ENCODE measurements around the gene RGS1. TPM values are rescaled to one million over a fixed set of nuclear protein-coding genes. Genes with fewer than 3 reads are reported as not detected.

Gene RGS1
- total RNA-seq, 2 experiments from 2014 or later = 4.4 to 6.0 TPM

DNA sequence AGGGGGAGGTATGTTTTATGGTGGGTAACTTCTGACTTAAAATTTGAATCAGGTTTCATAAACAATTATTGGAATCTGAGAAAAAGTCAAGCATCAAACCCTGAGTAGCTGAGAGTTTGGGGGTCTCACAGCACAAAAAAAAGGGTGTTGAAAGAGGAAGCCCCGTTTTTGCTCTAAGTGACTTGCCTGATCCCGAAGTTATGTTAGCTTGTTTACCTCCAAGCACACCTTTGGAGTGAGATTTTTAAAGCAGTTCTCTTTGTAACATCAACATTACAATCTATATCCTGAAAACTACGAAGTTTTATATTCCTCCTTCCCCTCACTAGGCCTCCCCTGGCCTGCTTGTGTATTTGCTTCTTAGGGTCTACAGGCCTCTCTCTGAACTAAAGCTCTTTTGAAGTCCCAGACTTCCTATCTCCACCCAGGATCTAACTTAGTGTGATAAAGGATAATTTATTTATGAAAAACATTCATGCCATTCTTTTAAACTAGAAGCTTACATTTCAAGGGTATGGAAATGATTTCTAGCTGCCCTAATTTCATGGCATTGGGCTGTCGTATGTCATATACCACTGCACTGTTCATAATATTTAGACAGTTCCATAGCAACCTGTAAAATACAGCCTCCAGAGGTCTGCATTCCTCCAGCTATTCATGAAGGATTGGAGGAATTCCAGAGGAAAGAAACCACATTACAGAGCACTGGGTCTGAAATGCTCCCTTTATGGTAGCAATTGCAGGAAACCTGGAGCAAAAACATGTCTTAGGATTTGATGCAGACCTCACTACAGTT lies 36.1 kb upstream of the RGS1 start:
- Mint-ChIP-seq H3K27ac (peak overlapping the region; percentile 51), H3K36me3 (ENCODE audit: low read depth) (peaks cover 3% of the 10 kb centered on the region), H3K9me3 (no peaks in the 10 kb centered on the region), H3K4me1 (ENCODE audit: low read depth) (peaks cover 28% of the 10 kb centered on the region), H3K4me3 (no peak overlapping the region), H3K27me3 (ENCODE audit: low read depth) (no peaks in the 10 kb centered on the region)
- intact Hi-C loops (cut with micrococcal nuclease) = loop anchor here (1.0 to 5.0 kb wide), 7 partner anchors 8 to 397 kb away; partner anchors contain the start of genes RGS1 and RGS2
- no peak for DNase-seq
- CTCF ChIA-PET = interaction anchor here (0.6 to 1.4 kb wide), 4 partner anchors 12 to 567 kb away, joined by 3 to 6 read pairs (median 4); no protein-coding TSS in a partner anchor

DNA sequence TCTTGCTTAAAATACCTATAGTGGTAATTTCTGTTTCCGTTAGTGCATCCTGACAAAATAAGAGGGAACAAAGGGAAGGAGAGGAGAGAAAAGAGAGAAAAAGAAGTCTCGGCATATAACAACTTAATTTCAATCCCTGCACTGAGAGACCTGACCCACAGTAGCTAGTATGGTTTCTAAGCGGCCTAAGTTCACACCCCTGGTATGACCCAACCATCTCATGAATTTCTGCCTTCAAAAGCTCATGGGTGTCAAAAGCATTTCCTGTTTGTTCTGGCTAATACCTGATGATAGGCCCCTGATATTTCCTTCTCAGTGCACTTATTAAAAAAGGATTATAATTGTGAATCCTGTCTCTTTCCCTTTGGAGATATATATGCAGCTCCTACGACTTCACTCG lies 32.1 kb upstream of the RGS1 start:
- CTCF ChIA-PET = interaction anchor here (1.1 to 1.4 kb wide), 2 partner anchors 8 to 11 kb away, joined by 3 read pairs; no protein-coding TSS in a partner anchor
- no peaks in the 10 kb centered on the region for H3K36me3 Mint-ChIP-seq (ENCODE audit: low read depth)
- intact Hi-C loops (cut with micrococcal nuclease) = no loop called here
- DNase-seq = no peak
- H3K4me3 Mint-ChIP-seq = no peak overlapping the region
- H3K27me3 Mint-ChIP-seq (ENCODE audit: low read depth) = no peaks in the 10 kb centered on the region
- H3K9me3 Mint-ChIP-seq = no peaks in the 10 kb centered on the region
- H3K27ac Mint-ChIP-seq = no peak overlapping the region
- peaks cover 35% of the 10 kb centered on the region for H3K4me1 Mint-ChIP-seq (ENCODE audit: low read depth)

DNA sequence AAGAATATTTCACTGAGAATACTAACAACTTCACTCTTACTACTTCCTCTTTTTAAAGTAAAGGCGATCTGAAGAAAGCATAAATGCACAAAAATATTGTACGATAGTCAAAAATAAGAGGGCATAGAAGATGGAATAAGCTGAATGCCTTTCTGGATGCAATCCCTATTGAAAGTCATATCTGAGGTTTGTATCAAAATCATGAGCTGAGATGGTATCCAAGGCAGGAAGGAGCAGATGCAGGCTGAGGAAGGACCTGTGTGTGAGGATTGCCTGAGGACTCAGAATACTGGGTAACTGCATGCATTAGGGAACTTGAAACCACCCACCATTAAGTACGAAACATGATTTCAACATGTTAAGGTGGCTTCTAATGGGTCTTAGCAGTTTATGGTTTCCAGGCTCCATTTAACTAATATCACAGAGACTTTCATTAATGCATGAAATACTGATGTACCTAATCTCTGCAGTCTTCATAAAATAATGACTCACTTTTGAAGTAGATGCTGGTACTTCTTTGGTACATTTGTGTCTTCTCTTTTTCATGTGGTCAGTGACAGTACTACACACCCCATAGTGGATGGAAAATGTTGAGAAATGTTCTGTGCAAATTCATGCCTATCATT lies 29.6 kb upstream of the RGS1 start:
- peaks cover 33% of the 10 kb centered on the region for H3K4me1 Mint-ChIP-seq (ENCODE audit: low read depth)
- H3K9me3 Mint-ChIP-seq = no peaks in the 10 kb centered on the region
- no peaks in the 10 kb centered on the region for H3K36me3 Mint-ChIP-seq (ENCODE audit: low read depth)
- DNase-seq = no peak
- CTCF ChIA-PET = interaction anchor here (1.2 kb wide), 2 partner anchors 63 to 103 kb away, joined by 3 read pairs; no protein-coding TSS in a partner anchor
- no peaks in the 10 kb centered on the region for H3K27me3 Mint-ChIP-seq (ENCODE audit: low read depth)
- H3K27ac Mint-ChIP-seq = no peak overlapping the region
- H3K4me3 Mint-ChIP-seq = no peak overlapping the region
- intact Hi-C loops (cut with micrococcal nuclease) = loop anchor here (1.0 kb wide), 2 partner anchors 15 to 29 kb away; no protein-coding TSS in a partner anchor

DNA sequence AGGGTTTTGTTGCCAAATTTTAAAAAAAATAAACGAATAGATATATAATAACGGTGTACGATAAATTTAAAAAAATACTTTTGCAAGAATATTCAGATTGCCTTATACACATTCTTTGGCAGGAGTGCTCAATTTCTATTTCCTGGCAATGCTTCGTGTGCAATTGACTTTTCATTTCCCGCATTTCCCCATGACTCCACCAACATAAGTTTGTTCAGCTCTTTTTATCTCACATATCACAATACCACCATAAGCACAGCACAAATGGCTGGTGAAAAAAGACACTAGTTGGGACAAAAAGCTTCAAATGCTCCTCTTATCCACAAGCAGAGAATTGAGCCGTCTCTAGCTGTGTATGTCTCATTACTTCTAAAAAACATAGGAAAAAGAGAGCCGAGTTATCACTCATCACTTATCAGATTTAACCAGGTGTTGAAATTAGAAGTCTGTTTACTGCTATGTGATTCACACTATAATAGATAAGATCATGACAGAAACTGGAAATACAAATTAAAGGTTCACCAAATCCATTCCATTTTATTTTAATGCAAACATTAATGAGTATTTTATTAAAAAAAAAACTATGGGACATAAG lies 28.9 kb upstream of the RGS1 start:
- Mint-ChIP-seq H3K4me3 (no peak overlapping the region), H3K27ac (no peak overlapping the region), H3K4me1 (ENCODE audit: low read depth) (peaks cover 37% of the 10 kb centered on the region), H3K36me3 (ENCODE audit: low read depth) (no peaks in the 10 kb centered on the region), H3K9me3 (no peaks in the 10 kb centered on the region), H3K27me3 (ENCODE audit: low read depth) (no peaks in the 10 kb centered on the region)
- no peak for DNase-seq
- CTCF ChIA-PET = interaction anchor here (0.6 kb wide), 1 partner anchor 375 kb away, joined by 5 read pairs; no protein-coding TSS in a partner anchor
- intact Hi-C loops (cut with micrococcal nuclease) = loop anchor here (1.0 kb wide), 1 partner anchor 15 kb away; no protein-coding TSS in a partner anchor

DNA sequence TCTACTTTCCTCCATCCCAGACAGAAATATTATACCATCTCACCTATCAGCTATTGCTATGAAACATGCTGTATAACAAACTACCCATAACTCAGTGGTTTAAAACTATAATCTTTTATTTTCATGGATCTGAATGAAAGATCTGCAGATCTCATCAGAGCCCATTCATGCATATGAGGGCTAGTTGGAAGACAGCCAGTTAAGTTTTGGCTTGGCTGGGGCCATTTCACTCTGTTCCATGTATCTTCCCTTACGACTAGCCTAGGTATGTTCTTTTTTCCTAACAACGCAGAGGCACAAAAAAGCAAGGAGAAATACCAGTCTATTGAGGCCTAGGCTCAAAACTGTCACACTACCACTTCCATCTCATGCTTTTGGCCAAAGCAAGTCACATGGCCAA lies 28.1 kb upstream of the RGS1 start:
- H3K9me3 Mint-ChIP-seq = no peaks in the 10 kb centered on the region
- intact Hi-C loops (cut with micrococcal nuclease) = no loop called here

DNA sequence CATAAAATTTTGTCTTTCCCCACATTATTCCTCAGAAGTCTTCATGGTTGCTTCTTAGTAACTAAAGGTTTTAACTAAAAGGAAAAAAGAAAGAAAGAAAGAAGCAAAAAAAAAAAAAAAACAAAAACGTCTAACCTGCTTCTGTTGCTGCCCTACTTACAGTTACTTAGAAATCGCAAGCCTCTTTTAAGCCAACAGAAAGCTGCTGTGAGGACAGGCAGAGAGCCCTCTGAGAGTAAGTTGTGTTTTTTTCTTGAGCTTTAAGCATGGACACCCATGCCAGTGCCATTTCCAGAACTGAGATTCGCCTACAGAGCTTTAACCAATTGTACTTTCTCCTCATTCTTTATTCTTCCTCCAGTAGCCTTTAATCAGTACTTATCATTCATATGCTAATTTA lies 25.6 kb upstream of the RGS1 start:
- peaks cover 37% of the 10 kb centered on the region for H3K4me1 Mint-ChIP-seq (ENCODE audit: low read depth)

More for the DNA sequence above, 28.1 kb upstream of the RGS1 start:
- CTCF ChIA-PET = interaction anchor here (0.6 kb wide), 1 partner anchor 375 kb away, joined by 5 read pairs; no protein-coding TSS in a partner anchor
- no peak for DNase-seq
- Mint-ChIP-seq H3K4me3 (no peak overlapping the region), H3K4me1 (ENCODE audit: low read depth) (peaks cover 39% of the 10 kb centered on the region), H3K27ac (no peak overlapping the region), H3K36me3 (ENCODE audit: low read depth) (no peaks in the 10 kb centered on the region), H3K27me3 (ENCODE audit: low read depth) (no peaks in the 10 kb centered on the region)

DNA sequence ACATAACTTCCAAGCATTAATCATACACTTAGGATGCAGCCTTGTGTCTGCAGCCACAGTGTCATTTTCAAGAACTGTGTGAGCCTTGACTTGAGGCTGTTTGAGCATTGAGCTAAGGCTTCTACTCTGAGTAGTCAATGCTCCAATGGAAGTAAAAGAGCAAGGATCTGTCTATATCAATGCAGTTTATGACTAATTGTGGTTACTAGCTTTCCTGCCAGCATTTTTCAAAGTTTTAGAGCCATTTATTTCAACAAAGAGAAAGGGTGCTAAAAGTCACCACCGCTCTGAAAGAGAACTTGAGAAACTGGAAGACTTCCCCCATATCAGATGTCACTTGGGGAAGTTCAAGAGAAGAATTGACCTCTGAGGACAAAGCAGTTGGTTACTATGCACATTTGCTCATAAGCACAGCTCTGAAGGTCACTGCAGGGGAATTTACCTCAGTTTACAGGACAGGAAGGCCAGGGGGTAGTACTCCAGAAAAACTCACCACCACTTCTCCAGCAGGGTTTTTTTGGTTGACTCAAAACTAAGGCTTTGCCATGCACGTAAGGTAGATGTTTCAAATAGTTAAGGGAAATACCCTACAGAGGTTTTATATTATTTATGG lies 24.5 kb upstream of the RGS1 start:
- Mint-ChIP-seq H3K4me1 (ENCODE audit: low read depth) (peaks cover 29% of the 10 kb centered on the region), H3K27ac (peak overlapping the region; percentile 53), H3K36me3 (ENCODE audit: low read depth) (no peaks in the 10 kb centered on the region), H3K9me3 (no peaks in the 10 kb centered on the region), H3K4me3 (no peak overlapping the region), H3K27me3 (ENCODE audit: low read depth) (no peaks in the 10 kb centered on the region)
- intact Hi-C loops (cut with micrococcal nuclease) = loop anchor here (1.0 kb wide), 4 partner anchors 15 to 58 kb away; partner anchors contain the start of gene RGS1
- CTCF ChIA-PET = interaction anchor here (0.7 to 1.0 kb wide), 2 partner anchors 8 to 73 kb away, joined by 3 read pairs; no protein-coding TSS in a partner anchor
- DNase-seq = peak; percentile 34

More for the DNA sequence above, 25.6 kb upstream of the RGS1 start:
- H3K27ac Mint-ChIP-seq = no peak overlapping the region
- H3K36me3 Mint-ChIP-seq (ENCODE audit: low read depth) = no peaks in the 10 kb centered on the region
- H3K9me3 Mint-ChIP-seq = no peaks in the 10 kb centered on the region
- CTCF ChIA-PET = interaction anchor here (0.7 to 1.1 kb wide), 2 partner anchors 21 to 28 kb away, joined by 3 read pairs; no protein-coding TSS in a partner anchor
- no peaks in the 10 kb centered on the region for H3K27me3 Mint-ChIP-seq (ENCODE audit: low read depth)
- intact Hi-C loops (cut with micrococcal nuclease) = no loop called here
- H3K4me3 Mint-ChIP-seq = no peak overlapping the region
- DNase-seq = no peak

DNA sequence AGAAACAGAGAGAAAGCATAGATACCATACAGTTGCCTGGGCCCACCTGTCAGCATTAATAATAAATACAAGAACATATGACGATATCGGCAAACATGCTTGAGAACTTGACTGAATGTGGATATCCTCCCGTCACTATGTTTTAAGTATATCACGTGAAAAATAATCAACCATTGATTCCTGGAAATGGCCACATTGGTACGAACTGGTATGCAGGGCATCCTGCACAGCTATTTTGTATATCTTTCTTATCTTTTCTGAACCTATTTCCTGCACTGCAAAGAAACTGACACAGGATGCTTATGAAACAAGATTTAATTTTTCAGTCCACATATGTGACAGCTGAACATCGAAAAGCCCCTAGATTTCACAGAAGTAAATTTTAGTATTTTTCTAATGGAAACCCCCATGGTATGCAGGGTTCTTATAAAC lies 22.8 kb upstream of the RGS1 start:
- H3K36me3 Mint-ChIP-seq (ENCODE audit: low read depth) = no peaks in the 10 kb centered on the region
- peaks cover 23% of the 10 kb centered on the region for H3K4me1 Mint-ChIP-seq (ENCODE audit: low read depth)
- H3K27me3 Mint-ChIP-seq (ENCODE audit: low read depth) = no peaks in the 10 kb centered on the region
- H3K9me3 Mint-ChIP-seq = no peaks in the 10 kb centered on the region
- CTCF ChIA-PET = no interaction called here
- H3K27ac Mint-ChIP-seq = no peak overlapping the region
- no peak for DNase-seq
- intact Hi-C loops (cut with micrococcal nuclease) = no loop called here
- no peak overlapping the region for H3K4me3 Mint-ChIP-seq

DNA sequence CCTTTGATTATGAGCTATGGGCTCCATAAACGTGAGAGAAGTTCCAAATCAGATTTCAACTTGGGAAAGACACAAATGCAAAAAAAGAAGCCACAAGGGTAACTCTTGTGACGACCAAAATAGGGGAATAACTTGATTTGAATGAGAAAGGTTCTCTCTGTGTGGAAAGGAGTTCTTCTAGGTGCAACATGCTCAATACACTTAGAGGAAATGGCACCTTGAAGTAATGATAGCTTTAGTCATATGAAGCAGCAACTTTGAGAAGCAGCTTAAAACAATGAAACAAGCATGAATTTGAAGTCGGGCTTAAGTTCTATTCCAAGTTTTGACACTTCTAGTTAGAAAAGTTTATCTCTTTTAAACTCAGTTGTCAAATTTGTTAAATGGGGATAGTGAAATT lies 21.8 kb upstream of the RGS1 start:
- intact Hi-C loops (cut with micrococcal nuclease) = no loop called here
- H3K4me3 Mint-ChIP-seq = no peak overlapping the region
- no peak for DNase-seq
- peaks cover 30% of the 10 kb centered on the region for H3K4me1 Mint-ChIP-seq (ENCODE audit: low read depth)
- H3K27ac Mint-ChIP-seq = no peak overlapping the region
- no peaks in the 10 kb centered on the region for H3K9me3 Mint-ChIP-seq
- no peaks in the 10 kb centered on the region for H3K36me3 Mint-ChIP-seq (ENCODE audit: low read depth)
- CTCF ChIA-PET = interaction anchor here (0.7 to 0.8 kb wide), 2 partner anchors 11 to 80 kb away, joined by 3 read pairs; no protein-coding TSS in a partner anchor
- no peaks in the 10 kb centered on the region for H3K27me3 Mint-ChIP-seq (ENCODE audit: low read depth)

DNA sequence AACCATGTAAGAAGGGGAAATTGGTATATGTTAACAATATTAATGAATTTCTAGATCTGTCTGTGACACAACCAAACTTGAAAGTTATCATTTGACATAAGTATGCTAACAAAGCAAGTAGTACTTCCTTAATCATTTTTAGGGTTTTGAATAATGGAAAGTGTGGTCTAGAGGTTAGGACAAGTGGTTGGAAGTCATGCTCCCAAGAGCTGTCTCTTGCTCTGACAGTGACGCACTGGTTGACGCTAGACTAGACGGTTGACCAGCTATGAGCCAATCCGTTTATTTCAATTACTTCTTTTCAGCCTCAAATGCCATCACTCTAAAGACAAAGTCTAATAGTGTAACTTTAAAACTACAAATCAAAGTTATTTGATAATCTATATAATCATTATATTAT lies 20.7 kb upstream of the RGS1 start:
- Mint-ChIP-seq H3K27ac (no peak overlapping the region), H3K4me1 (ENCODE audit: low read depth) (peaks cover 37% of the 10 kb centered on the region), H3K9me3 (no peaks in the 10 kb centered on the region), H3K36me3 (ENCODE audit: low read depth) (no peaks in the 10 kb centered on the region), H3K27me3 (ENCODE audit: low read depth) (no peaks in the 10 kb centered on the region), H3K4me3 (no peak overlapping the region)
- intact Hi-C loops (cut with micrococcal nuclease) = no loop called here
- CTCF ChIA-PET = interaction anchor here (0.5 kb wide), 1 partner anchor 12 kb away, joined by 3 read pairs; no protein-coding TSS in a partner anchor
- DNase-seq = no peak

DNA sequence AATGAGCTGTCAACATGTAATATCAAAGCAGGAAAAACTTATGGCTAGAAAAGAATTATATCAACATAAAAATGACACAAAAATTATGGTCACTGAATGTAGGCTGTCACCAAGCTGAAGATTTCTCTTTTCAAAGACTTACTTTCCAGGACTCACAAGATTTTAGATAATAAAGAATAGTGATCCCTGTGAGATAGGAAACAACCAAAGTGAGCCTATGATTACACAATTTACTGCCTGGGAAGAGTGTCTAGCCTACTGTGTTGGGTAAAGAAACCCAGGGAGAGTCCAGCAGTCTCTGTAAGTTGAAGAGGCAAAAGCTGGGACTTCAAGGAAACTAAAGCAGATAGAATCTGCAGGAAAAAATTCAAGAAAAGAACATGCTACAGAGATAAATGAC lies 20.2 kb upstream of the RGS1 start:
- Mint-ChIP-seq H3K4me1 (ENCODE audit: low read depth) (peaks cover 32% of the 10 kb centered on the region), H3K27ac (no peak overlapping the region), H3K36me3 (ENCODE audit: low read depth) (no peaks in the 10 kb centered on the region), H3K9me3 (no peaks in the 10 kb centered on the region), H3K27me3 (ENCODE audit: low read depth) (no peaks in the 10 kb centered on the region), H3K4me3 (no peak overlapping the region)
- DNase-seq = no peak
- CTCF ChIA-PET = no interaction called here
- intact Hi-C loops (cut with micrococcal nuclease) = no loop called here

All from activated naive CD4-positive, alpha-beta T cell treated with anti-CD3 and anti-CD28 coated beads for 36 hours (primary cell).